ENCODE data around the gene TUBB6.

TUBB6 gene

DNA sequence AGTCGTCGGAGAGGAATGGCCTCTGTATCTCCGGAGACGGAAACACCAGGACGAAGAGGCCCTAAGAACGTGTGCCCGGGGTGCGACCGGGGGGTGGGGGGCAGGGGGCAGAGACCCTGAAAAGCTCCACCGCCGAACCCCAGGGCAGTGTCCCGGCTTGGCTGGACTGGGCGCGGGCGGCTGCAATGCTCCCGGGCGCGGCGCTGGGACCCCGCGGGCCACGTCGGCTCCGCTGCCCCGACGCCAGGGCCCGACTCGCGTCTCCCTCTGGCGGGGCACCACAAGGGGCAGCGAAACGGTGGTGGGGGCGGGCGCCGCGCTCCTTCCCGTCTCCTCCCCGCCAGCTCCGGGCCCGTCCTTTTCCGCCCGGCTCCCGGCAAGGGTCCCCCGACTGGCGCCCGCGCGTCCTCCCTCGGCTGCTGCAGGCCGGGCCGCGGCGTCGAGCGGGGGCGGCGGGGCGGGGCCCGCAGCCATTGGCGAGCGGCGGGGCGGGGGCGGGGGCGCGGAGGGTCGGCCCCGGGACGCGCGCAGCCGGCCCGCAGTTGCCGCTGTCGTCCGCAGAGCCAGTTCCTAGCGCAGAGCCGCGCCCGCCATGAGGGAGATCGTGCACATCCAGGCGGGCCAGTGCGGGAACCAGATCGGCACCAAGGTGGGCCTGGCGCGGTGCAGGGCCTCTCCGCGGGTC is at the start of gene TUBB6:
TUBB6 (plus strand) TSS at position 541 of the 685 bp plus-strand sequence; CDS start at position 593, 52 bp downstream.
- H3K4me1 Mint-ChIP-seq (ENCODE audit: low read depth): peaks cover 12% of the 10 kb centered on the region
- H3K27me3 Mint-ChIP-seq (ENCODE audit: low read depth): peaks cover 37% of the 10 kb centered on the region
- peak within 1 kb of the TSS; percentile 57 for H3K27ac Mint-ChIP-seq
- peak within 1 kb of the TSS; percentile 85 for H3K4me3 Mint-ChIP-seq
- peaks cover 10% of the 10 kb centered on the region for H3K9me3 Mint-ChIP-seq
- peak; percentile 78 for DNase-seq (ENCODE audit: low spot score)
- peaks cover 22% of the 10 kb centered on the region for H3K36me3 Mint-ChIP-seq (ENCODE audit: low read depth)

DNA sequence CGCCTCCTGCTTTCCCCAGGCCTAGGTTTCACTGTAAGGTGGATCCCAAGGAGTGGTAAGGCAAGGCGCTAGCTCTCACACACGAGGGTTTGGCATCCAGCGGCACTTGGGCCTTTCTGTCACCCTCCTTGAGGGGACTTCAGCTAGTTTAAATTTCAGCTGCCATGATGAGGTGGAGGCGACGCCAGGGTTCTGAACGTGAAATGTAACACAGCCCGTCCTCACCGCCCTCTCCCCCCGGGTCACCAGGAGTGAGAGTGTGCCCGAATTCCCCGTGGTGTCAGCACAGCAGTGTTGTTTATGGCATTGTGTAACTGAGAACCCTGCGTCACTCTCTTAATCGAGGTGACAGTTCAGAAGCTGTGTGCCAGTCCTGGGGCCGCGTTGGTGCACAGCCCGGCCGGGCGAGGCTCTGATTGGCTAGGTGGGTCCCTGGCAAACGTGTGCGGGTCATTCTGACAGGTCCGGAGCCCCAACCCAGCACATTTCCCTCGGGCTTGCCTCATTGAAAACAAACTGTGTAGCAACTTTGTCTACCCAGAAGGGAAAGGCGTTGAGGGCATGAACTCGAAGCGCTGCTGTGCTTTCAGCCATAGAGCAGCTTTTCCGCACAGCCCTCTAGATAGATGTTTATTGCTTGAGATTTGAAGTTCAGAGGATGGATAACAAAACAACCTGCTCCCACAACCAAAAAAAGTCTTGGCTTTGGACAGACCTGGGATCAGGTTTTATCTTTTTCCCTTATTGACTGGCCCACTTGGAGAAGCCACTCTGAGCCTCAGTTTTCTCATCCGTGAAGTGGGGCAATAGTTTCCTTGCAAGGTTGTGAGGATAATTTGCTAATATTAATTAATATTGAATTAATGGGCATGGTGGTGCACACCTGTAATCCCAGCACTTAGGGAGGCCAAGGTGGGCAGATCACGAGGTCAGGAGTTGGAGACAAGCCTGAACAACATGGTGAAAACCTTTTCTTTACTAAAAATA is 49.0 kb upstream of the TUBB6 start:
- Mint-ChIP-seq H3K4me3 (no peak overlapping the region), H3K9me3 (no peaks in the 10 kb centered on the region), H3K36me3 (ENCODE audit: low read depth) (no peaks in the 10 kb centered on the region), H3K27me3 (ENCODE audit: low read depth) (peaks cover 52% of the 10 kb centered on the region), H3K4me1 (ENCODE audit: low read depth) (no peaks in the 10 kb centered on the region), H3K27ac (no peak overlapping the region)
- DNase-seq (ENCODE audit: low spot score): no peak

DNA sequence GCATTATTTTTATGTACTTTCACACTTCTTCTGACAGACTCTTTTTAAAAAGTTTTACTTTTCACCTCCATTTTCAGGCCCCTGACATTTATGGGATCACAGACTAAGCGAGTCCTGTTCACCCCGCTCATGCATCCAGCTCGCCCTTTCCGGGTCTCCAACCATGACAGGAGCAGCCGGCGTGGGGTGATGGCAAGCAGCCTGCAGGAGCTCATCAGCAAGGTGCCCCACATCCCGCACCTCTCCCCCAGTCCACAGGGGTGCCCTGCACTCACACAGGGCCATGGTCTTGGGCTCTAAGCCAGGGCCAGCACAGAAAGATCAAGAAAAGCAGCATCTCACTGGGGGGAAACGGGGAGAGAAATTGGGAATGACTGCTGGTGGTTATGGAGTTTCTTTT is 45.3 kb upstream of the TUBB6 start:
- no peaks in the 10 kb centered on the region for H3K9me3 Mint-ChIP-seq

DNA sequence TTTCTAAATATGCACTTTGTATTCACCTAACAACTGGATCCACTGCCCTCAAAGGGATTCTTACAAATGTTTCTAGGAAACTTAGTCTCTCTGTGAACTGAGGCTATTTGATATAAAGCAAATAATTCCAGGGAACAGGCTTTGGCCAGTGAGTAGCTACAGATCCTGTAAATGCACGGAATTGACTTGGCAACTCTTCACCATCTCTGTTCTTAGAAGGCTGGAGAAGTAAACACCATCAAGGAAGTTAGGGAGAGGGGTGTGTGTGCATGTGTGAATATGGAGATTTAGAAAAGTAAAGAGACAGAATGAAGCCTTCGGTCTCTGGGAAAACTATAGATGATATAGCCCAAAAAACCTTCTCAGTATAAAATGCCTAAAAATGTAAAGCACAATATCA is 43.2 kb upstream of the TUBB6 start:
- DNase-seq (ENCODE audit: low spot score): no peak
- Mint-ChIP-seq H3K4me1 (ENCODE audit: low read depth) (no peaks in the 10 kb centered on the region), H3K4me3 (no peak overlapping the region), H3K36me3 (ENCODE audit: low read depth) (no peaks in the 10 kb centered on the region), H3K27me3 (ENCODE audit: low read depth) (peaks cover 28% of the 10 kb centered on the region), H3K9me3 (no peaks in the 10 kb centered on the region), H3K27ac (no peak overlapping the region)

More for the DNA sequence above, 45.3 kb upstream of the TUBB6 start:
- H3K27me3 Mint-ChIP-seq (ENCODE audit: low read depth): peaks cover 32% of the 10 kb centered on the region
- no peak overlapping the region for H3K27ac Mint-ChIP-seq
- H3K36me3 Mint-ChIP-seq (ENCODE audit: low read depth): no peaks in the 10 kb centered on the region
- H3K4me3 Mint-ChIP-seq: no peak overlapping the region
- H3K4me1 Mint-ChIP-seq (ENCODE audit: low read depth): no peaks in the 10 kb centered on the region
- no peak for DNase-seq (ENCODE audit: low spot score)

DNA sequence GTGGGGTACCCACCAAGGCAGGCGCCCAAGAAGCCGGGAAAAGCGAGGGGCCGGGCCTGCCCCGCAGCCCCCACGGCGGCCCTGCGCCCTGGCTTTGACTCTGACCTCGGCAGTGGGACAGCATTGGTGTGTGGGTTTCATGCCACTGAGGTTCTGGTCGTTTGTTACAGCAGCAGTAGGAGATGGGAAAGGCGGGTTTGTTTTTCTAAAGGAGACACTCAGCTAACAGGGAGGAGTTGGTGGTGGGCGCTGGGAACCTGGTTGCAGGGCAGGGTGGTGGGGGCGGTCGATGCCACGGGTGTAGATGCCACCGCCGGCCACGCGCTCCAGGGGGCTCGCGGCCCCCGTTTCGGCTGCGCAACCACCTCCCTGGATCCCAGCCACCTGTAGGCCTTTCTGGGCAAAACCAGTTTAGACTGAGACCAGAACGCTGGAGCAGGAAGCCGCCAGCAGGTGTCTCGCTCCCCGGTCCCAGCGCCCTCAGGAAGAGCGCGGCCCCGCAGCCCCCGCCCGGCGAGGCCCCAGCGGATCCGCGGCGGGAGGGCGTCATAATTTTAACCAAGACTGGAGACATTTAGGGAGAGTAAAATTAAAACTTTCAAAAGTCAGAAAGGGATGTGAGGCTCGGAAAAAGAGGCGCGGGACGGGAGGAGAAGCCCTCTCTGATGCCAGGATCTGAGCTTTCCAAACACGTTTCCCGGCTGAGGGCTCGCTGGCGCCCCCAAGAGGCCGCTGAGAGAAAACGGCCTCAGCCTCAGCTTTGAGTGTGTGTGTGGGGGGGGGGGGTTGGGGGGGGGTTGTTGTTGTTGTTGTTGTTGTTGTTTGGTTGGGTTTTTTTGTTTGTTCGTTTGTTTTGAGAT is 36.4 kb upstream of the TUBB6 start:
- Mint-ChIP-seq H3K4me3 (peak overlapping the region; percentile 67), H3K36me3 (ENCODE audit: low read depth) (no peaks in the 10 kb centered on the region), H3K4me1 (ENCODE audit: low read depth) (no peaks in the 10 kb centered on the region), H3K27ac (no peak overlapping the region), H3K9me3 (no peaks in the 10 kb centered on the region), H3K27me3 (ENCODE audit: low read depth) (peaks cover 8% of the 10 kb centered on the region)
- peak; percentile 55 for DNase-seq (ENCODE audit: low spot score)

DNA sequence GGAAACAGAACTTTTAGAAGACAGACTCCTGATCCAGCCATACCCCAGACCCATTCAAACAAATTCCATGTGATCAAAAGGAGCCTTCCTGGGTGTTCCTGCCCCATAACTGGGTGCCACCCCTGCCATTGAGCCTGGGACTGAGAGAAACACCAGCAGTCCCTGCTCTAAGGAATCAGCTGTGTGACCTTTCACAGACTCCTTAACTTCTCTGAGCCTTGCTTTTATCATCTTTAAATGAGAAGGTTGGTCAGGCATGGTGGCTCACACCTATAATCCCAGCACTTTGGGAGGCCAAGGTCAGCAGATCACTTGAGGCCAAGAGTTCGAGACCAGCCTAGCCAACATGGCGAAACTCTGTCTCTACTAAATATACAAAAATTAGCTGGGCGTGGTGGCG is 33.2 kb upstream of the TUBB6 start:
- no peaks in the 10 kb centered on the region for H3K36me3 Mint-ChIP-seq (ENCODE audit: low read depth)
- H3K4me3 Mint-ChIP-seq: no peak overlapping the region
- peaks cover 2% of the 10 kb centered on the region for H3K27me3 Mint-ChIP-seq (ENCODE audit: low read depth)
- H3K9me3 Mint-ChIP-seq: no peaks in the 10 kb centered on the region
- H3K4me1 Mint-ChIP-seq (ENCODE audit: low read depth): no peaks in the 10 kb centered on the region
- no peak overlapping the region for H3K27ac Mint-ChIP-seq
- no peak for DNase-seq (ENCODE audit: low spot score)

DNA sequence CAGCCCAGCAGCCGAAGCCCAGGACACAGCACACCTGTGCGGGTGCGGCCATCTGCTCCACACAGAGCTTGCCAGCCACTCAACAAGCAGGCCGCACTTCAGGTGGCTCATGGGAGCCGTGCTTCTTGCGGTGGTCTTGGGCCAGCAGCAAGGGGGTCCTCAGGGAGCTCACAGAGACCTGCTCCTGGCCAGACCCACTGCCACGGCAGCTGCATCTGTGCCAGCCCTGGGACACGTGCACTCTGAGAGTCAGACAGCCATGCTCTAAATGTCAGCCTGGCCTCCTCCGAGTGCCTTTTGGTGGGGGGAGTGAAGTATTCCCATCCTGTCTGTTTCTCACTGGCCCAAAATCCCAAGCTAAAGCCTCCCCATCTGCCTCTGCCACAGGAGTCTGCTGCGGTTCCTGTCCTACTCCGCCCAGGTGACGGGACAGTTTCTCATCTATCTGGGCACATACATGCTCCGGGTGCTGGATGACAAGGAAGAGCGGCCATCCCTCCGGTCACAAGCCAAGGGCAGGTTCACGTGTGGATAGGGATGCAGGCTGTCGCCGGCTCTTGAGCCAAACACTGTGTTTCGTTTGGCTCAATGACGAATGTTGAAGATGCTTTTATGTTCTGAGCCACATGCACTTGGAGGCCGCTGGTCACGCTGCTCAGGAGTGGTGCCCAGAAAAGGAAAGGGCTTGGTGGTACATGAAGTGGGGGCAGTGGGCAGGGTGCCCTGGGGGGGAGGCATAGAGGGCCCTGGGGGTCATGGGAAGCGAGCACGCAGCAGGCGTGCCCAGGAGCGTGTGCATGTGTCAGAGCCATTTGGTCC is 31.1 kb upstream of the TUBB6 start:
- H3K27me3 Mint-ChIP-seq (ENCODE audit: low read depth): peaks cover 2% of the 10 kb centered on the region
- no peak for DNase-seq (ENCODE audit: low spot score)
- H3K4me1 Mint-ChIP-seq (ENCODE audit: low read depth): no peaks in the 10 kb centered on the region
- no peak overlapping the region for H3K4me3 Mint-ChIP-seq
- H3K9me3 Mint-ChIP-seq: no peaks in the 10 kb centered on the region
- H3K27ac Mint-ChIP-seq: no peak overlapping the region
- no peaks in the 10 kb centered on the region for H3K36me3 Mint-ChIP-seq (ENCODE audit: low read depth)

DNA sequence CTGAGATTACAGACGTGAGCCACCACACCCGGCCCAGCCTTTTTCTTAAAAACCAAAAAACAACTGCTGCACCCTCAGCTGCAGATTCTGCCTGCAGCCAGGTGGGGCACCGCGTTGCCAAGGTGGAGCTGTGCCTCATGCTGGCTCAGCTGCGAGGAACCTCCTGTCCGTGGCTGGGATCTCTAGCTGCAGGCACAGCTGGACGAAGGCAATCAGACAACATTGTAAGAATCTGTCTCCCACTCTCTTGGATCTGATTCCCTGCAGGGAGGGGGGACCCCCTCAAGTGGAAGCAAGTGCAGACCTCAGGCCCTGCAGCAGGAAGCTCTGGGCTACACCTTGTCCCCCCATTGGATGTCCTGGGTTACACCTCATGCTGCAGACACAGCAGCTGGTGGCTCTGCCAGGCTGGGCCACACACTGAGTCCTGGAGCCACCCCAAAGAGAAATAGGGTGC is 29.8 kb upstream of the TUBB6 start:
- Mint-ChIP-seq H3K4me3 (no peak overlapping the region), H3K4me1 (ENCODE audit: low read depth) (no peaks in the 10 kb centered on the region)

DNA sequence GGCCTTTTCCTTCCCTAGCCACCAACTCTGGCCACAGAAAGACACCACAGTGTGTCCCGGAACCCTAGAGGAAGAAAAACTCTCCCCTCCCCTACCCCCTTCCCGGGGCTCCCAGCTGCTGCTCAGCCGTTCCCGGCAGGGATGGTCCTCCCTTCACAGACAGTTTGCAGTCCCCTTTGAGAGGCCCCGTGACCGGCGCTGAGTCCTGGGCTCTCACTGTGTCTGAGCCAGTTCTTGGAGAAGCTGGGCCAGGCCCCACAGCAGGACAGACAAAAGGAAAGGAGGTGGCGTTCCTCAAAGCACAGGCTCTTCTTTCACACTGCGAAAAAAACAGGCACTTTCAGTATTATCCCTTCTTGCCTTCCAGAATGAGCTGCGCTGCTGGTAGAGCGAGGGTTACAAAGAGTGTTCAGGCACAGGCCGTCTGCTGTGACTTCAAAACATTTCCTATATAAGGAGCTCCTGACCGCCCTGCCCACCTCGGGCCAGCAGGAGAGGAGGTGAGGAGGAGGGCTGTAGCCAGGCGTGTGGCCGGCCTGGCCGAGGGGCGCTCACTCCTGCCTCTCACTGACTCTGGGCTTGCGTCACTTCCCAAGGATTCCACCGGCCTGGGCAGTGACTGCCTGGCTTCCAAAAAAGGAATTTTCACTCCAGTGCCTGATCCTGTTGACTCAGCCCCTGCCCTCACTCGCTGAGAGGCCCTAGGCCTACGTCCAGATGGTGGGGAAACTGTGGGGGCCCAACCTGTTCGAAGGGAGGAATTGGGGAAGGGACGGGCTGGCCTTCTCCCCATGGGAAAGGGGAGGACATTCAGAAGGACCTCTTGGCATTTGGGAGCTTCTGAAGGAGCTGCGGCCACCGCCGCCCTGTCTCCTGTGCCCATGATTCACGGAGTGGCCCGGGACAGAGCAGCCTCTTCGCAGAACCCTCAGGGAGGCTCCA is 29.0 kb upstream of the TUBB6 start:
- Mint-ChIP-seq H3K4me1 (ENCODE audit: low read depth) (no peaks in the 10 kb centered on the region), H3K4me3 (no peak overlapping the region), H3K9me3 (no peaks in the 10 kb centered on the region), H3K27me3 (ENCODE audit: low read depth) (peaks cover 4% of the 10 kb centered on the region), H3K36me3 (ENCODE audit: low read depth) (no peaks in the 10 kb centered on the region), H3K27ac (no peak overlapping the region)
- no peak for DNase-seq (ENCODE audit: low spot score)

More for the DNA sequence above, 29.8 kb upstream of the TUBB6 start:
- no peak overlapping the region for H3K27ac Mint-ChIP-seq
- DNase-seq (ENCODE audit: low spot score): no peak
- H3K9me3 Mint-ChIP-seq: no peaks in the 10 kb centered on the region
- H3K36me3 Mint-ChIP-seq (ENCODE audit: low read depth): no peaks in the 10 kb centered on the region
- peaks cover 4% of the 10 kb centered on the region for H3K27me3 Mint-ChIP-seq (ENCODE audit: low read depth)

DNA sequence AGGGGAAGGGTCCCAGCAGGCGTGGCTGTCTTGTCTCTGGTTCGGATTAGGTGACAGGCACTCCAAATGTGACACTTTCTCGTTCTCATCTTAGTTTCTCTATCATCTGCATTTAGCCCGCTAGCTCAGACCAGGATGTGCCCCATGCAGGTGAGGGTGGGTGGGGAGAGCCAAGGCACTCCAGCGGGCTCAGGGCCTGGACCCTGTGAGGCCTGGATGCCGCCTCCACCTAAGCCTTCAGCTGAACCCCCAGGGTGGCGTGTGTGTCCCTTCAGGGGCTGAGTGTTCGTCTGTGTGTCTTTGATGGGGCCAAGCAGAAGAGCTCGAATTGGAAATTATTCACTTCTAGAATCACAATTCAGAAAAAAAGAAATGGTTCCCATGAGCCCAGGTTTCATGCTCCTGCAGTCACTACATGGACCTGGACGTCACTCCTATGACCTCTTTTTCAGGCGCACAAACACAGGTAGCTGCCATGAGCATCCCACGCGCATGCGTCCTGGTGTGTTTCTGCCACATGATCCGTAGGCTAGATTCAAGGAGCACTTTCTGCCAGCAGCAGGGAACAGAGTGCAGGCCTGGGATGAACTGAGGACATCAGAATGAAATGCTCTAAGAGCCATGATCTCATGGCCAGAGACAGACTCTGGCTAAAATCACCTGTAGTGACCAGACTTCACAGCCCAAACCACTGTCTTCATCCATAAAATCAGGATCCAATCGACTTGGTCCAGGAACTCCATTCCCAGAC is 28.1 kb upstream of the TUBB6 start:
- H3K4me1 Mint-ChIP-seq (ENCODE audit: low read depth): no peaks in the 10 kb centered on the region
- H3K4me3 Mint-ChIP-seq: no peak overlapping the region
- no peaks in the 10 kb centered on the region for H3K36me3 Mint-ChIP-seq (ENCODE audit: low read depth)
- DNase-seq (ENCODE audit: low spot score): no peak
- H3K27me3 Mint-ChIP-seq (ENCODE audit: low read depth): peaks cover 12% of the 10 kb centered on the region
- no peak overlapping the region for H3K27ac Mint-ChIP-seq
- H3K9me3 Mint-ChIP-seq: no peaks in the 10 kb centered on the region

DNA sequence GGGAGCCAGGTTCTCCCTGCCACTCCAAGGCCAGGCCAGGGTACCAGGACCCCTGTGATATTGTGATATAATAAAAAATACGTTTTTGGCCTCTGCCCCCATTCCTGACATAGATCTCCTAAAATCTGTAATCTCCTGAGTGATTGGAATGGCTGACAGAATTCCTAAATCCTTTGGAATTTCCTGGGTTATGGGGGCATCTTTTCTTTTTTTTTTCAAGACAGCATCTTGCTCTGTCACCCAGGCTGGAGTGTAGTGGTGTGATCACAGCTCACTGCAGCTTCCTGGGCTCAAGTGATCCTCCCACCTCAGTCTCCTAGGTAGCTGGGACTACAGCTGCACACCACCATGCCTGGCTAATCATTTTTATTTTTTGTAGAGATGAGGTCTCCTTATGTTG is 26.2 kb upstream of the TUBB6 start:
- Mint-ChIP-seq H3K27ac (no peak overlapping the region), H3K4me3 (no peak overlapping the region), H3K36me3 (ENCODE audit: low read depth) (no peaks in the 10 kb centered on the region), H3K27me3 (ENCODE audit: low read depth) (peaks cover 23% of the 10 kb centered on the region), H3K4me1 (ENCODE audit: low read depth) (no peaks in the 10 kb centered on the region), H3K9me3 (no peaks in the 10 kb centered on the region)
- no peak for DNase-seq (ENCODE audit: low spot score)

All from T-helper 2 cell treated with Interferon-gamma antibody and Interleukin-4, amounts not matched to agents 5 μg/mL and 100 μg/mL, for 36 hours (primary cell).